Aorta (tissue), 5 donors: ENCODE measurements around the gene KIAA0586. TPM values are rescaled to one million over a fixed set of nuclear protein-coding genes. Genes with fewer than 3 reads are reported as not detected.
"Not testable (repeated sequence)": the region's sequence is repeated elsewhere in the genome, so short reads cannot be mapped to it uniquely, and the experiment has no call there.

Source experiments
- ATAC-seq: fragments of 200-7000 bp; cut with Tn5 transposase; one replicate; pipeline ENCODE4 v1.9.1; 2022; ENCODE audit warnings: moderate library complexity; ENCODE audit not compliant: low FRiP score
- DNase-seq, 2 donors: peaks; one replicate each; pipeline ENCODE4 v3.0.0-alpha.2; 2020
- H3K27ac ChIP-seq, 2 donors: one replicate each; pipeline ENCODE4 v1.5.1; 2013; ENCODE audit warnings: low read length in 2 of 2, mild to moderate bottlenecking in 2 of 2, moderate library complexity in 2 of 2, control low read depth in 1 of 2, inconsistent platforms in 1 of 2, low read depth in 1 of 2
- H3K27me3 ChIP-seq, 2 donors: one replicate each; pipeline ENCODE4 v1.6.1; 2013; ENCODE audit warnings: control low read depth in 1 of 2, low read length in 1 of 2, mild to moderate bottlenecking in 1 of 2, moderate library complexity in 1 of 2; ENCODE audit not compliant: insufficient read depth in 2 of 2, control insufficient read depth in 1 of 2
- H3K36me3 ChIP-seq, 2 donors: one replicate each; pipeline ENCODE4 v1.6.1; 2013; ENCODE audit warnings: control low read depth in 1 of 2, low read length in 1 of 2, mild to moderate bottlenecking in 1 of 2; ENCODE audit not compliant: insufficient read depth in 2 of 2, control insufficient read depth in 1 of 2
- H3K4me1 ChIP-seq, 2 donors: one replicate each; pipeline ENCODE4 v1.6.1; 2013; ENCODE audit warnings: low read length in 2 of 2, control low read depth in 1 of 2, mild to moderate bottlenecking in 1 of 2, moderate library complexity in 1 of 2; ENCODE audit not compliant: insufficient read depth in 2 of 2, control insufficient read depth in 1 of 2
- H3K4me3 ChIP-seq, 2 donors: one replicate each; pipeline ENCODE4 v1.5.1; 2013; ENCODE audit warnings: low read length in 2 of 2, control low read depth in 1 of 2, mild to moderate bottlenecking in 1 of 2
- H3K9me3 ChIP-seq: one replicate; pipeline ENCODE4 v1.6.1; 2013; ENCODE audit warnings: mild to moderate bottlenecking, low read length; ENCODE audit not compliant: control insufficient read depth
- WGBS, 2 donors: extraction: QIAGEN DNeasy Blood & Tissue Kit; methylation state at CpG; one replicate each; pipeline ENCODE4 v1.1.7; 2013; 5-methylcytosine and 5-hydroxymethylcytosine counted together
- intact Hi-C, 2 donors: fragments of 100-400 bp; cut with DNase I; formaldehyde crosslinking; loops; one replicate each; pipeline versions ENCODE4 v1.14.2 to v1.15.0; 2022
- polyA plus RNA-seq, 2 donors: library from polyadenylated mRNA; stranded (reverse); fragments of 200-250 nt; gene quantifications; one replicate each; pipeline ENCODE4 v1.2.3, GENCODE V29; 2013
- total RNA-seq, 2 donors: library from RNA; stranded (reverse); fragmentation: NEBNext Ultra II Directional; extraction: Animal tissue kit (Norgen Biotek cat#: 25700); gene quantifications; one replicate each; pipeline ENCODE4 v1.2.1, GENCODE V29; 2021
- donor health status: healthy with polysubstance abuse.
- donor health status: Bipolar disorder and iron deficiency.
- donor health status: DM: no; HTN: no; CAD: no.
- donor health status: DM: no; HTN: no; CAD: no.
- donor health status: DM: yes; HTN: yes; CAD: no.

The KIAA0586 gene
- total and polyA plus RNA-seq, 4 donors = 2.8 to 25.1 (median 13.6) TPM

DNA sequence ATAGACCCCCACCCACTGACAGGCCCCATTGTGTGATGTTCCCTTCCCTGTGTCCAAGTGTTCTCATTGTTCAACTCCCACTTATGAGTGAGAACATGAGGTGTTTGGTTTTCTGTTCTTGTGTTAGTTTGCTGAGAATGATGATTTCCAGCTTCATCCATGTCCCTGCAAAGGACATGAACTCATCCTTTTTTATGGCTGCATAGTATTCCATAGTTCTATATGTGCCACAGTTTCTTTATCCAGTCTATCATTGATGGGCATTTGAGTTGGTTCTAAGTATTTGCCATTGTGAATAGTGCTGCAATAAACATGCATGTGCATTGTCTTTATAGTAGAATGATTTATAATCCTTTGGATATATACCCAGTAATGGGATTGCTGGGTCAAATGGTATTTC is 152.5 kb downstream of the KIAA0586 start:
- H3K27ac ChIP-seq, H3K4me3 ChIP-seq, ATAC-seq, H3K36me3 ChIP-seq, intact Hi-C loops, H3K27me3 ChIP-seq, DNase-seq, H3K9me3 ChIP-seq, H3K4me1 ChIP-seq: not testable (repeated sequence)

DNA sequence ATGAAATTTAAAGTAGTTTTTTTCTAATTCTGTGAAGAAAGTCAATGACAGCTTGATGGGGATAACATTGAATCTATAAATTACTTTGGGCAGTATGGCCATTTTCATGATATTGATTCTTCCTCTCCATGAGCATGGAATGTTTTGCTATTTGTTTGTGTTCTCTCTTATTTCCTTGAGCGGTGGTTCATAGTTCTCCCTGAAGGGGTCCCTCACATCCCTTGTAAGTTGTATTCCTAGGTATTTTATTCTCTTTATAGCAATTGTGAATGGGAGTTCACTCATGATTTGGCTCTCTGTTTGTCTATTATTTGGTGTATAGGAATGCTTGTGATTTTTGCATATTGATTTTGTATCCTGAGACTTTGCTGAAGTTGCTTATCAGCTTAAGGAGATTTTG is 153.9 kb downstream of the KIAA0586 start:
- intact Hi-C loops, H3K27me3 ChIP-seq, DNase-seq, H3K4me1 ChIP-seq, ATAC-seq, H3K27ac ChIP-seq, H3K4me3 ChIP-seq, H3K36me3 ChIP-seq, H3K9me3 ChIP-seq: not testable (repeated sequence)
- WGBS, 2 donors = 89 to 93% methylated on average over 1 of the region's 1 CpG

DNA sequence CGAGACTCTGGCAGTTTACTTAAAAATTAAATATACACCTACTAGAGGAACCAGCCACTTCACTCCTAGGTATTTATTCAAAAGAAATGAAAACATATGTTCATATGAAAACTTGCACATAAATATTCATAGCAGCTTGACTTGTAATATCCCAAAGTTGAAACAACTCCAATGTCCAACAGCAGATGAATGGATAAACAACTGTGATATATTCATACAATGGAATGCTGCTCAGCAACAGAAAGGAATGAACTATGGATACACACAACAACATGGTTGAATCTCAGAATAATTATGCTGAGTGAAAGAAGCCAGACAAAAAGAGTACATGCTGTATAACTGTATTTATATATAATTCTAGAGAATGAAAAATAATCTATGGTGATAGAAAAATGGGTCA is 156.9 kb downstream of the KIAA0586 start:
- Histone ChIP-seq H3K36me3 (no peaks in the 10 kb centered on the region), H3K27me3 (no peaks in the 10 kb centered on the region), H3K4me1 (no peaks in the 10 kb centered on the region), H3K9me3 (no peaks in the 10 kb centered on the region), H3K27ac (no peak overlapping the region), H3K4me3 (no peak overlapping the region)
- ATAC-seq (no peak), DNase-seq (no peak)
- intact Hi-C loops = no loop called here
- WGBS, 2 donors = 62 to 71% methylated on average over 1 of the region's 1 CpG

DNA sequence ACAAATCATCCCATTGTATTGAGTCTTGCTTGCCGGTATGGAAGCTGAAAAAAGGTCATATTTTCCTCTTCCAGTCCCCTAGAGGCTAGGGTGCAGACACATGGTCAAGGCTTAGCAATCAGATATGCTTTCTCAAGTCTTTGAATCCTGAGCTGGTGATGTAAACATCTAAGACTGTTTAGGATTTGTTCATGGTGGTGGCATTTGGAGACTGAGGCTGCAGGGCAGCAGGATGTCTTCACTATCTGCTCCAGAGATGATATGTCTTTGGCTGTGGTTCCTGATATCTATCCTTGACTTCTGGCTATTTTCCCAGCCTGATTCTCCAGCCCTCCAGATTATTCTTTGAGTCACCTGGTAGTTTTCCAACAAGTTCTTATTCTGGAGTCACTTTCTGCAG is 159.8 kb downstream of the KIAA0586 start:
- Histone ChIP-seq H3K27ac (no peak overlapping the region), H3K27me3 (no peaks in the 10 kb centered on the region), H3K36me3 (no peaks in the 10 kb centered on the region), H3K9me3 (no peaks in the 10 kb centered on the region), H3K4me1 (no peaks in the 10 kb centered on the region), H3K4me3 (no peak overlapping the region)
- no peak for ATAC-seq
- intact Hi-C loops = no loop called here
- DNase-seq = no peak
- WGBS, 2 donors = 7 to 21% methylated on average over 1 of the region's 1 CpG

DNA sequence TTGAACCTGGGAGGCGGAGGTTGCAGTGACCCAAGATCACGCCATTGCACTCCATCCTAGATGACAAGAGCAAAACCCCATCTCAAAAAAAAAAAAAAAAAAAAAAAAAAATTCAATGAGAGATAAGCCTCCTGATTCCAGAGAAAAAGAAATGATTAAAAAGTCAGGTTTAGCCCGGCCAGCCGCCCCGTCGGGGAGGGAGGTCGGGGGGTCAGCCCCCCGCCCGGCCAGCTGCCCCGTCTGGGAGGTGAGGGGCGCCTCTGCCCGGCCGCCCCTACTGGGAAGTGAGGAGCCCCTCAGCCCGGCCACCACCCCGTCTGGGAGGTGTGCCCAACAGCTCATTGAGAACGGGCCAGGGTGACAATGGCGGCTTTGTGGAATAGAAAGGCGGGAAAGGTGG is 160.8 kb downstream of the KIAA0586 start:
- H3K27me3 ChIP-seq, H3K9me3 ChIP-seq, H3K27ac ChIP-seq, H3K4me3 ChIP-seq, intact Hi-C loops, DNase-seq, H3K36me3 ChIP-seq, ATAC-seq, H3K4me1 ChIP-seq: not testable (repeated sequence)
- WGBS, 2 donors = 88 to 96% methylated on average over 15 to 18 of the region's 18 CpGs

DNA sequence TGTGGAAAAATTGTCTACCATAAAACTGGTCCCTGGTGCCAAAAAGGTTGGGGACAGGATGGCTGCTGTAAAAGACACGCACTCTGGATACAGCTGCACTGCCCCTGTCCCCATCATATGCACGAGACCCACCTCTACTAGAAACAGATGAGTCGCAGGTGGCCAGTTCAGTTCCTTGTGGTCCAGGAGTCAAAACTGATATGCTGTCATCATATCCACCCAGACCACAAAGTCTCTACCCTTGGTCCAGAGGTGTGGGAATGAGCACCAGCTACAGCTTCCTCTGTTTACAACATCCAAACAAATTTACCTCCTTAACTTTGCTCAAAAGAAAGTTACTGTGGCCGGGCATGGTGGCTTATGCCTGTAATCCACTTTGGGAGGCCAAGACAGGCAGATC is 166.5 kb downstream of the KIAA0586 start:
- Histone ChIP-seq H3K27ac (no peak overlapping the region), H3K9me3 (no peaks in the 10 kb centered on the region), H3K36me3 (no peaks in the 10 kb centered on the region), H3K4me3 (no peak overlapping the region), H3K27me3 (no peaks in the 10 kb centered on the region), H3K4me1 (no peaks in the 10 kb centered on the region)
- intact Hi-C loops = no loop called here
- WGBS, 2 donors = 91 to 96% methylated on average over 4 of the region's 4 CpGs
- ATAC-seq (no peak), DNase-seq (no peak)

DNA sequence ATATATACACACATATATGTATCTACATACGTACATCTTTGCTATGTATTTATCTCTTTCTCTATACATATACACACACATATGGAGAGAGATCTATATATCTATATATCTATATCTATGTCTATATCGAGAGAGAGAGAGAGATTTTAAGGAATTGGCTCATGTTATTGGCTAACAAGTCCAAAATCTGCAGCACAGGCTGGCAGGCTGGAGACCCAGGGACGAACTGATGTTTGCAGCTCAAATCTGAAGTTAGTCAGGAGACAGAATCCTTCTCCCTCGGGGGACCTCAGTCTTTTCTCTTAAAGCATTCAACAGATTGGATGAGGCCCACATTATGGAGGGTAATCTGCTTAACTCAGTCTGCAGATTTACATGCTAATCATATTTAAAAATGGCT is 169.5 kb downstream of the KIAA0586 start:
- ATAC-seq (no peak), DNase-seq (no peak)
- no peaks in the 10 kb centered on the region for H3K27me3 ChIP-seq
- H3K4me1 ChIP-seq = no peaks in the 10 kb centered on the region
- no peaks in the 10 kb centered on the region for H3K36me3 ChIP-seq
- no peaks in the 10 kb centered on the region for H3K9me3 ChIP-seq
- 70 to 71% methylated on average over 4 of the region's 4 CpGs for WGBS, 2 donors
- intact Hi-C loops = no loop called here
- no peak overlapping the region for H3K4me3 ChIP-seq
- no peak overlapping the region for H3K27ac ChIP-seq

DNA sequence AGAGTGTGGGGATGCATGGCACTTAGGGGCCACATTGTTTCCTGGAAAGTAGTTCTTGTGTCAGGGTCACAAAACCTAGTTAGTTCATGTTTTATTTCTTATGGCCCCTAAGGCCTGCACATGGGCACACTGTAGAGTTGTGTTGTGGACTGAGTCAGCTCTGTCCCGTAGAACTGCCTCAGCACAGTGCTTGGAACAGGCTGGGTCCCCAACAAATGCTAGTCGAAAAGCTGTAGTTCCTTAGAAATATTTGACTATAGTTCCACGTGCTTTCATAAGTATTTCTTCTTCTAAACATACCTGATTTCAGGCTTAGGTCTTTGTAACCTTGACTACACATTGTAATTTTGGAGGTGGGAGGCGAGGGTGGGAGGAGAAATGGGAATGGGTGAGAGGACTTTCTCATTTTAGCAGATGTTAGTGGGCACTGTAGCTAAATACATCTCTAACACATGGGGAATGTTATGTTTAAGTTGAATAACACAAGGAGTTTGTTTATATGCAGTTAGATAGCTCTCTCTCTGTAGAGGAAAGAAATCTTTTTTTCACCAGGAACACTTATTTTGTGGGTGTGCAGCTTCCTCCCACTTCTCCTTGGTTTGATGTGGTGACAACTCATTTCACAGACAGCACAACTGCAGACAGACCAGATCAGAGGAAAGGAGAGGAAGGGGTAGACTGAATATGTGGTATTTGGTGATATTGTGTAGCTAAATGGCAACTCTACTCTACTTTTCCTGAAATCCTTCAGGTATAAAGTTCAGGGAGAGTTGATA is 170.7 kb downstream of the KIAA0586 start:
- DNase-seq (no peak), ATAC-seq (no peak)
- Histone ChIP-seq H3K4me3 (no peak overlapping the region), H3K9me3 (no peaks in the 10 kb centered on the region), H3K4me1 (no peaks in the 10 kb centered on the region), H3K27ac (no peak overlapping the region), H3K27me3 (no peaks in the 10 kb centered on the region), H3K36me3 (no peaks in the 10 kb centered on the region)
- WGBS, 2 donors = 83 to 85% methylated on average over 4 of the region's 4 CpGs
- intact Hi-C loops = no loop called here

DNA sequence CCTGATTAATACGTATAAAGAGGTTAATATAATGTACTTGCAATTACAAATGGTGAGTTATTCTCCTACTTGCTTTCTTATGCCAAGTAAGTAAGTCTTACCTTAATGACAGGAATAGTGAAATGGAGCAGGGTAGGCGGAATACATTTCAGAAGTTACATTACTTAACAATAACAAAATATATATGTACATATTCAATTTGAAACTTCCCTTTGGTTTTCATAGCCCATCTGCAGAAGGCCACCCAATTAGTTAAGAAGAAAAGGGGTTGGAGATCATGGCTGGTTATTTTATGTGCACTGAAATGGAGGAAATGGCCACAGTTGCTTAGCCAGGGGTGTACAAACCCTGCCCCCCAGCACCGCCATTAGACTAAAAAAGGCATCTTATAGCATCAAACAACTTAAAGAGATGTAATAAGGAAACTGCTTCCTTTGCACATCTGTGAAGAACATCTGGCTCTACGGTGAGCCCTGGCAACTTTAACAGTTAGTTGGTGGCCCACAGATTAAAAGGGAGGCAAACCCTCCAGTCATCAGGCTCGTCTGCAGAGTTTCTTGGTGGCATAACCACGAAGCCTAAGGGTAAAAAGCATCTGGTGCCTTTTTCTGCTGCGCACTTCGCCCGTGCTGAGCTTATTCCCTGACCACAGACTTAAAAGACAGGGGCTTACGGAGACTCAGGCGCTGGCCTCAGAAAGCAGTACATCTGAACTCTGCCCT is 171.4 kb downstream of the KIAA0586 start:
- Histone ChIP-seq H3K4me1 (no peaks in the 10 kb centered on the region), H3K4me3 (no peak overlapping the region), H3K27me3 (no peaks in the 10 kb centered on the region), H3K27ac (no peak overlapping the region), H3K9me3 (no peaks in the 10 kb centered on the region), H3K36me3 (no peaks in the 10 kb centered on the region)
- DNase-seq (no peak), ATAC-seq (no peak)
- intact Hi-C loops = no loop called here
- WGBS, 2 donors = 94% methylated on average over 11 of the region's 11 CpGs
